Ecto neural progenitor cell (in vitro differentiated cells): Measurements from ENCODE around the gene KAZN.
A peak's percentile ranks its signal among the peaks of the same experiment; 100 is the strongest.
"Not testable (repeated sequence)": the region's sequence is repeated elsewhere in the genome, so short reads cannot be mapped to it uniquely, and the experiment has no call there.

Experiments
- DNase-seq: peaks from one replicate; pipeline ENCODE4 v3.0.0-alpha.2; 2018; ENCODE audit warnings: low spot score

Gene KAZN

DNA sequence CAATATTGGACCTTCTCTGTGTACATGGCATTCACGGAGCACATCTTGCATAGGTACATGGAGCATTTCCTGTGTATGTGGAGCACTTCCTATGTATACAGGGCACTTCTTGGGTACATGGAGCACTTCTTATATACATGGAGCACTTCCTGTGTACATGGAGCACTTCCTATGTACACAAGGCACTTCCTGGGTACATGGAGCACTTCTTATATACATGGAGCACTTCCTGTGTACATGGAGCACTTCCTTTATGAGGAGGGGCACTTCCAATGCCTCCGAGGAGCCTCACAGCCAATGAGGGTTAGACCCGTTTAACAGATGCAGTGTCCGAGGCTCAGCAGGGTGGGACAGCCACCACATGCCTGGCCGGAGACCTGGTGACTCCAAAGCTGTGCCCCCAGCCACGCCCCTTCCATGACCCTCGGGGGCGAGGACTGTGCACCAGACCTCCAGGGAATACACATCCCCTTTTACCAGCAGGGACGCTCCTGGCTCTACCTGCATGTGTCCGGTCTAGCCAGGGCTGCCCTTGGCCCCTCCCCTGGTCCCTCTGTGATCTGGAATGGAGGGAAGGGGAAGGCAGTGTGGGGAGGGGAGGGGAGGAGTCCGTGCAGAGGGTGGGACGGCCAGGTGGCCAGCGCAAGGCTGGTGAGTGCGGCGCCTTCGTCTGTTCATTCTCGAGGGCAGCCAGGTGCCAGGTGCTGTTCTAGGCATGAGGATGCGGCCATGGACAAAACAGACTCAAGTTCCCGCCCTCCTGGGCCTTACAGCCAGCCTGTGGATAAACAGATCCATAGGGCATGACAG lies 360.0 kb downstream of the KAZN start:
- DNase-seq: no peak

GRCh38 chr1:14959059-14959694 lies 360.7 kb downstream of the KAZN start:
- no peak for DNase-seq

DNA sequence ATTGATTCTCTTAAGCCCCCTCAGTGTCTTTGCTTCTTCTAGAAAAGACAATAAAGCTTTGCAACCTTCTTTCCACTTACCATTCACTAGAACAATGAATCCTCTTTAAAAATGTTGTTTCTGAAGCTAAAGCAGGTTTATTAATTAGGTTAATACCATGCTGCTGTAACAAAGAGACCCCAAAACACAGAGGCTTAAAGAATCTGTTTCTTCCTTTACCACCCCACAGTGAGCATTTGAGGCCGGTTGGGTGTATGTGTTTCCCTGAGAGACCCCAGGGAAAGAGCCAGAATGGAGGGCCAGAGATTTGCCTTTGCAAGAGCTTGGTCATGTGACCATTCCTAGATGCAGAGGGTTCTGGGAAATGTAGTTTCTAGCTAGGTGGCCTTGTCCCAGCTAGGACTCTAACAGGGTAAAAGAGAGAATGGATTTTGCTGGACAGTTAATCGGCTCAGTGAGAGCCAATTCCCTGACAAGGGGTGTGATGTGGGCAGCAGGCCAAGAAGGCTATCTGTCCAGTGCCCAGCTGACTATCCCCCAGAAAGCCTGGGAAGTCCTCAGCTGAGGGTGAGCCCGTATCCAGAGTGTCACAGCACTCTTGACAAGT lies 363.3 kb downstream of the KAZN start:
- no peak for DNase-seq

DNA sequence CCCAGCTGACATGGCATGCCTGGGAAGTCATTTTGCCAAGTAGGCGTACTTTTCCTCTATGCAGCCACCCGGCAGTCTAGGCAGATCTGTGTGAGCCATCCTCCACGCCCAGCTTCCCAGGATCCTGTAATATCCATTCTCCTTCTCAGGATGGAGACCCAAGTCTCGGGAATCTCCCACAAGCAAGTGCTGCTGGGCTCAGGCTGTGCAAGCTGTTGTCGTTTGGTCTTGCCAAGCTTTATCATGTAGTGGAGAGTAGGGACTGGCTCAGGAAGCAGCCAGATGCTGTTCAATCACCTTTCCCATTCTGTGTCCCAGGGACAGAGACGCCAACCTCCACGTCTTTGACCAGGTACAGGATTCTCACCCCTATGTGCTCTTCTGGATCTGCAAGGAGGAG lies 363.9 kb downstream of the KAZN start:
- no peak for DNase-seq

DNA sequence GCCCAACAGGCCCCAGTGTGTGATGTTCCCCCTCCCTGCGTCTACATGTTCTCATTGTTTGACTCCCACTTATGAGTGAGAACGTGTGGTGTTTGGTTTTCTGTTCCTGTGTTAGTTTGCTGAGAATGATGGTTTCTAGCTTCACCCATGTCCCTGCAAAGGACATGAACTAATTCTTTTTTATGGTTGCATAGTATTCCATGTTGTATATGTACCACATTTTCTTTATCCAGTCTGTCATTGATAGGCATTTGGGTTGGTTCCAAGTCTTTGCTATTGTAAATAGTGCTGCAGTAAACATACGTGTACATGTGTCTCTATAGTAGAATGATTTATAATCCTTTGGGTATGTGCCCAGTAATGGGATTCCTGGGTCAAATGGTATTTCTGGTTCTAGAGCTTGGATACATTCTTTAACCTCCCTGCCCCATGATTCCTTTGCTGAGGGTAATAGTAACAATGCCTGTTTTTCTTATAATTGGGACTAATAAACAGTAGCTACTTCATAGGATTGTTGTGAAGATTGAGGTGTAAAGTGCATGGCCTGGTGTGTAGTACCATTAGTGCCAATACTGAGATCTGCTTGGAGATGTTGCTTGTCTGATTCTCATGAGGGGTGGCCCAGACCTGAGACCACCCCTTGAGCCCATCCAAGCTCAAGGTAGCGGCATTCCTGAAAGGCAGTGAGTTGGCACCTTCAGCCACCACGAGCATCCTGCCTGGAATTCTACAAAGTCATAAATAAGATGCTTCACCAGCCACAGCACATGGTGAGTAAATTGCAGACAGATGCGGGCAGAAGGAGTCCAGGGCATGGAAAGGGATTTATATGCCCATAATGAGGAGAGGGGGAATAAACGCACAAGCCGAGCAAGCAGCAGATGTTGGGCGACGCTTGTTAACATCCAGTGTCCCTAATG lies 365.6 kb downstream of the KAZN start:
- DNase-seq: not testable (repeated sequence)

DNA sequence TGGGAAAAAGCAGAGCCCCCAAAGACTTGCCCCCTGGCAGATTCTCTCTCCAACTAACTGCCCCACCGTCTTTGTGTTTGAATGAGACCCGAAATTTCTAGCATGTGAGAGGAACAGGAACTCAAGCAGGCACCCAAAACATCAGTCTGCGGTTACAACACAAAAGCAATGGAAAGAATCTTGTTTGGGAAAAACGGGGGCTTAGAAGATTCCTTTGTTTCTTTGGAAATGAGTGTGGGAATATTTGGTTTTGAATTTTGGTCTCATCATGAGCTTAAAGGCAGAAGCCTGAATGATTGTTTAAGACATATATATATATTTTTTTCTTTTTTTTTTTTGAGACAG lies 366.2 kb downstream of the KAZN start:
- DNase-seq: no peak

DNA sequence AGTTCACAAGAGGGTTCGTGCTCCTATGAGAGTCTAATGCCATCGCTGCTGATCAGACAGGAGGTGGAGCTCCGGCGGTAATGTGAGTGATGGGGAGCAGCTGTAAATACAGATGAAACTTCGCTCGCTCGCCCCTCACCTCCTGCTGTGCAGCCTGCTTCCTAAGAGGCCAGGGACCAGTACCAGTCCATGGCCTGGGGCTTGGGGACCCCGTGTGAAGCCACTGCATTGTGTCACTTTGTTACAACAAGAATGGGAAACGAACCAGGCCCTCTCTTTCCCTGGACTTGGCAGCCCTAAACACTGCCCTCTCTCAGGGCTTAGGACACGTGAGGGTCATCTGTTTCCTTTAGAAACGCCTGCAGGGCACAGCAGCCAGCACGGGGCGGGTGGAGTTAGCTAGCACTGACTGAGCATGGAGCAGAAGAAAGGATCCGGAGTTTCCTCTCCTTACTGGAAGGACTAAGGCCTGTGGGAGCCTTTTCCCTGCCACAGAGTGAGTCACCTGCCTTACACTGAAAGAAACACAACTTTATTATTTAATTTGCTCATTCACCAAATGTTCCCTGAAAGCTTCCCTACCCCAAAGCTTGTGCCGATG lies 369.9 kb downstream of the KAZN start:
- peak; percentile 63 for DNase-seq

GRCh38 chr1:14969006-14969405 lies 370.5 kb downstream of the KAZN start:
- no peak for DNase-seq

DNA sequence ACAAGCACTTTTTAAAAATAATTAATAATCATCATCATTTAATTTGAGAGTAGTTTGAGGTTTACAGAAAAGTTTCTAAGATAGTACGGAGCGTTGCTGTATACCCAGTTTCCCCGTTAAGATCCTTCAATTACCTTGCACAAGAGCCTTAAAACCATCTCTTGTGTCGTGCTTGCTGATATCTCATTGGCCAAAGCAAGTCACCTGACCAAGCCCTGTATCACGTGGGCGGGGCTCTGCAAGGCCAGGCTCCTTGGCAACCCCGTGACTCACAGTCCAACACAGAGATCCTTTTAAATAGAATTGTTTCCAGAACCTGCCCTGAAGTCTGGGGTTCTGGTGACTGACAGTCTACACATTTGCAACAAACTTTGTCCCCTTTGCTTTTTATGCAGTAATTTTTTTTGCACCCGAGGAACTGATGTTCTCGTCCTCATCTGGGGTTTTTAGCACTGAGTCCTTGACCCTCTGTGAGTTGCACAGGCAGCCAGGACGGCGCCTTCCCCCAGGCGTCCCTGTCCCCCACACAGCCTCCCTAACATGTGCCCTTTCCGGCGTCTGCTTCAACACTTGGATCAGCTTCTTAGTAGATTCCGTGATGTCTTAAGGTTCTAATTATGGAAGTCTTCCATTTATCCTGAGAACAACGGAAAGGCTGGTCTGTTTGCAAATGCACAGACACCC lies 371.8 kb downstream of the KAZN start:
- no peak for DNase-seq

DNA sequence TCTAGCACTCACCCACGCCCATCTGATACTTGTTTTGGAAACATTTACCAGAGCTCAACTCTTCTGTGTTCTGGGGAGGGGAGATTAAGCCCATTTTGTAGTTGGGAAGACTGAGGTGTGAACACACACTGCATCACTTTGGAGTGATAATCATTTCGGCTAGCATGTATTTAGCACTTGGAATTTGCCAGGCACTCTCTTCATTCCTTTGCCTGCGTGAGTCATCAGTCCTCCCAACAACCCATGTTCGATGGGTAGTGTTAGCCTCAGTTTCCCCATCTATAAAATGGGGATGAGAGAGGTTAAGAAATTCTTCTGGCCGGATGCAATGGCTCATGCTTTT lies 372.3 kb downstream of the KAZN start:
- no peak for DNase-seq

DNA sequence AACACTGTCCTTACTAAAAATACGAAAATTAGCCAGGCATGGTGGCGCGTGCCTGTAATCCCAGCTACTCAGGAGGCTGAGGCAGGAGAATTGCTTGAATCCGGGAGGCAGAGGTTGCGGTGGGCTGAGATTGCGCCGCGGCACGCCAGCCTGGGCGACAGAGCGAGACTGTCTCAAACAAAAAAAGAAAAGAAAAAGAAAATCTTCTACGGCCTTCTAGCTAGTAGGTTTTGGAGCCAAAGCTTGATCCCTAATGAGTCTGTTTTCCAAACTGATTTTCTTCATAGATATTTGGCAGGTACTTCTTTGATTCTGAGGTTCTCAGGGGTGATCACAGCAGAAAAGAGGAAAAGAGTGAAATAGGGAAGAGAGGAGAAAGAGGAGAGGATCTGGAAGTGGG lies 372.7 kb downstream of the KAZN start:
- no peak for DNase-seq

DNA sequence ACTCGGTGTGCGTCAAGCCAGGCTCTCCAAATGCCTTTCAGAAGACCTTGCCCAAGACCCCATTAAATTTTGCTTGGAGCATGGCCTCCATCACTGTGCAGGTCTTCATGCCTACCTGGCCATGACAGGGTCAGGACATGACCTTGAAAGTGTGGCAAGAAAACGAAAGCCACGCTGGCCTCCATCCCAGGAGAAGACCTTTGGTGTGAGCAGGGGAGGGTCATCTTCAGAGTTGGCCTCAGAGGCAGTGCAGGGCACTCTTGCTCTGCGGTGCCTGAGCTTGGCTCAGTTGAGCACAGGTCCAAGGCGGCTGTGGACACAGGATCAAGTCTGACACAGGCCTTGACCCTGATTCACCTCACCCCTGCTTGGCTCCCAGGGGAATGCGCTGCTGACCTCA lies 373.6 kb downstream of the KAZN start:
- no peak for DNase-seq

- no peak for DNase-seq
Measured at GRCh38 chr1:14973773-14974172, 375.3 kb downstream of the KAZN start.

DNA sequence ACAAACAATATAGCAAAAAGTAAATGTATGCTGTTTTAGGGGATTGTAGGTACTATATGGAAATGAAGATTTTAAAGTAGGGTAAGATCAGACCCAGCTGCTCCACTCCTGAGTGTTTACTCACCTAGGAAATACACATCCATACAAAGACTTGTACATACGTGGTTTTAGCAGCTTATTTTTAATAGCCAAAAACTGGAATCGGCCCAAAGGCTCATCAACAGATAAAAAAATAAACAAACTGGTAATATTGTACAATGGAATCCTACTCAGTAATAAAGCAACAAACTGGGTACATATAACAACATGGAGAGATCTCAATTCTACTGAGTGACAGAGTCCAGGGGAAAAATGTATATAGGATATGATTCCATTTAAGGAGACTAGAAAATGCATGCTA lies 375.9 kb downstream of the KAZN start:
- DNase-seq: no peak

- no peak for DNase-seq
Measured at GRCh38 chr1:14975119-14975518, 376.6 kb downstream of the KAZN start.

DNA sequence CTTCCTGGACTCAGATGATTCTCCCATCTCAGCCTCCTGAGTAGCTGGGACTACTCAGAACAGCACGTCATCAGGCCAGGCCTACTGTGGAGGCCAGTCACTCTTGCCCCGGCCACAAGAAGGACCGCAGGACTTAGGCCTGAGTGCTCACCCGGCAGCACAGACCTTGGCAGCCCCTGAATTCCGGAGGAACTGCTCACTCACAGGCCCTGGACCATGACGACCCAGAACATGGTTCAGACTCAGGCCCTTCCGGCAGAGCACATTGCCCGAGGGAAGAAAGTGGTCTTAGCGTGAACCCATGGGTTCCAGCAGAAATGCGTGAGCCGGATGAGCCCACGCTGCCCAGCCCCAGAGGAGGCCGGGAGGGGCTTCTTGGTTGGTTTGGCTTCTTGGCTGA lies 377.8 kb downstream of the KAZN start:
- DNase-seq: no peak

DNA sequence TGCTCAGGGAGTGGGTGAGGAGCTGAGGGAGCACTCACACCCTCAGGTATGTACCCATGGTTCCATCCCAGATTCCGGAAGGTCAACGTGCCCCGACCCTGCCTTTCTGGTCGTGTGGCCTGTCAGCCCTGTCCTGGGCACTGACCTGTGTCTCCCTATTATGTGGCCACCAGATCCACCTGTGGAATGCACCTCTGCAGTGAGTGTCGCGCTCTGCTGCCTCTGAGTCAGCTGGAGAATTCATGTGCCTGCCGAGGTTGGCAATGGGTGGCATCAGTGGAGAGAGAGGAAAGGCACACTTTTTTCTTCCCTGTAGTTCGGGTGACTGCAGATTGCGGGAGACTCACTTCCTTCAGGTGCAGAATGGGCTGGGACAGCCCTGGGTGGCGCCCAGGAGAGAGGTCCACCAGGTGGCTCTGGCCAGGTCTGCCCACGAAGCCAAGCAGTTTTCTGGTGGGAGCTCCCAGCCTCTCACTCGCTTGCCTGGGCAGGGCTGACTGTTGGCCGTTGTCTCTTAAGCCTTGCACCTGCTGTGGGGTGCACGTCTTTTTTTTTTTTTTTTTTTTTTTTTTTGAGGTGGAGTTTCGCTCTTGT lies 378.9 kb downstream of the KAZN start:
- DNase-seq: no peak

GRCh38 chr1:14980621-14981218 lies 382.2 kb downstream of the KAZN start:
- DNase-seq: peak; percentile 57

DNA sequence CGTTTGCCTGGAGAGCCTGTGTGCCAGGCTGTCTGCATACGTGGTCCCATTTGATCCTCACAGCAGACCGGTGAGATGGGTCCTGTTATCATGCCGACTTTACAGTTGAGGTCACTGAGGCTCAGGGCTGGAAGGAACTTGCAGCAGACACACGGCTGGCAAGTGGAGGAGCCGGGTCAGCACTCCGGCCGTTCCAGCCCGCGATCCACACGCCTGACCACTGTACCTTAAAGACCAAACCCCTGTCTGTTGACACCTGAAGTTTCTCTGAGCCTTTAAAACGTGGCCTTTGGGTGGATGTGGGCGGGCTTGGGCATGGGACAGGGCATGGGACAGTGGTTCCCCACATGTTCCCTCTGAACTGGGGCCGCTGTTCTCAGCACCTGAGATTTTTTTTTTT lies 383.5 kb downstream of the KAZN start:
- no peak for DNase-seq

DNA sequence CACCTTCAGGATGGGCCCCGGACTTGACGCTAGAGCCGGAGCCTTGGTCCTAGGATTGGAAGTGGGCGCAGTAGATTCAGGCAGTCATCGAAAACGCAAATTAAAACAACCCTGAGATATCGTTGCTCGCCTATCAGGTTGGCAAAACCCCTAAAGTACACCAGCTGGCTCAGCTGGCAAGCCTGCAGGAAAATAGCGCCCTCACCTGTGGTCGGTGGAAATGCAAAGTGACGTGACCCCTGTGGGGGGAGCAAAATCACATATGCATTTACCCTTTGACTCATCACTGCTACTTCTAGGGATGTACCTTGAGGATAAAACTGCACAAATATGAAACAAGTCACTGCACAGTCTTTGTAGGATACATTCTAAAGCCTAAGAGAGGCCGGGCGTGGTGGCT lies 384.8 kb downstream of the KAZN start:
- no peak for DNase-seq

DNA sequence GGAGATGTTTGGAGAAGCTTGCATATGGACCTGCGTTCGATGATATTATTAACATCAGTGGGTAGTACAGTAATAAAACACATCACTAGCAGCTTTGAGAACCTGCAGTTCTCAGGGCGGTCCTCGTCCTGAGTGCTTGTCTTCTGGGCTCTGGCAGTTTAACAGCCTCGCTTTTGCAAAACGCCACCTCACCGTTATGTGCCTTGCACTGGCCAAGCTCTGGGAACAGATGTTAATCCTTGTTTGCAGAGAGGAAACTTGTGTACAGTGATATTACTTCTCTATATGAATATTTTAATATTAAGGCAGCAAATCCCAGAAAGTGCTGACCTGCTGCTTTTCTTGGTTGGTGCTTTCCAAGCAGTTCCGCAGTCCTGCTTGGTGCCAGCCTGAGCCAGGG lies 387.7 kb downstream of the KAZN start:
- DNase-seq: no peak
